H1 (cell line): ENCODE measurements around the gene MPLKIP. TPM values are rescaled to one million over a fixed set of nuclear protein-coding genes. Genes with fewer than 3 reads are reported as not detected.
A peak's percentile ranks its signal among the peaks of the same experiment; 100 is the strongest.

ENCODE experiments used
- CTCF ChIA-PET: fragments of 300-600 bp; sonication (Branson Sonifier 250); formaldehyde crosslinking; loops from one replicate; lab custom pipeline; 2021; ENCODE audit not compliant: partially characterized antibody; lab: Charles Lee
- POLR2A ChIA-PET: fragments of 300-600 bp; sonication (Branson Sonifier 250); formaldehyde crosslinking; loops from one replicate; lab custom pipeline; 2021; ENCODE audit warnings: inconsistent platforms; ENCODE audit not compliant: partially characterized antibody; lab: Charles Lee
- DNase-seq, 2 experiments: peaks; one replicate each; pipeline versions ENCODE4 v3.0.0 to v3.0.0-alpha.2; 2010 to 2022; ENCODE audit warnings: low spot score in 2 of 2, low read depth in 1 of 2, mixed read lengths in 1 of 2
- FAIRE-seq: peaks from 2 replicates; lab custom pipeline; 2011; peaks lifted over from hg19 to GRCh38; lab: Jason Lieb, UNC
- H2AFZ ChIP-seq: 2 replicates; pipeline ENCODE4 v1.8.1; 2012; ENCODE audit warnings: low read length, inconsistent platforms
- H2AK5ac ChIP-seq: 2 replicates; pipeline ENCODE4 v1.6.1; 2013; ENCODE audit warnings: low read depth, low read length
- H2BK120ac ChIP-seq: replicated peaks from 2 replicates; pipeline ENCODE3; 2013; ENCODE audit warnings: low read depth, low read length, inconsistent platforms
- H2BK12ac ChIP-seq: 2 replicates; pipeline ENCODE4 v1.6.1; 2013; ENCODE audit warnings: low read depth, low read length
- H2BK15ac ChIP-seq: 2 replicates; pipeline ENCODE4 v1.6.1; 2013; ENCODE audit warnings: low read length
- H2BK20ac ChIP-seq: 2 replicates; pipeline ENCODE4 v1.6.1; 2013; ENCODE audit warnings: low read length
- H2BK5ac ChIP-seq: 2 replicates; pipeline ENCODE4 v1.6.1; 2013; ENCODE audit warnings: low read depth, low read length
- H3K14ac ChIP-seq: 2 replicates; pipeline ENCODE4 v1.6.1; 2013; ENCODE audit warnings: inconsistent platforms; ENCODE audit not compliant: insufficient read length
- H3K18ac ChIP-seq: 2 replicates; pipeline ENCODE4 v1.6.1; 2013; ENCODE audit warnings: low read length; ENCODE audit errors: extremely low read depth
- H3K23ac ChIP-seq: 2 replicates; pipeline ENCODE4 v1.6.1; 2013; ENCODE audit warnings: inconsistent platforms; ENCODE audit not compliant: insufficient read length
- H3K23me2 ChIP-seq: 2 replicates; pipeline ENCODE4 v1.6.1; 2013; ENCODE audit warnings: low read depth, low read length
- H3K27ac ChIP-seq: 2 replicates; pipeline ENCODE4 v1.6.1; 2011; ENCODE audit warnings: low read depth, low read length, inconsistent platforms
- H3K27me3 ChIP-seq, 4 experiments: replicated peaks in 1 of 4; 1 replicate in 1 of 4; 2 replicates in 3 of 4; pipeline versions ENCODE4 v1.6.1 to v1.8.1; 2011 to 2013; ENCODE audit warnings: low read length in 3 of 4, mild to moderate bottlenecking in 3 of 4, inconsistent platforms in 2 of 4, mixed read lengths in 2 of 4, moderate library complexity in 1 of 4; ENCODE audit not compliant: control insufficient read depth in 3 of 4, insufficient read depth in 3 of 4; ENCODE audit errors: extremely low read depth in 1 of 4
- H3K36me3 ChIP-seq, 4 experiments: 2 replicates each; pipeline versions ENCODE4 v1.6.1 to v1.8.1; 2011 to 2013; ENCODE audit warnings: mild to moderate bottlenecking in 4 of 4, low read length in 3 of 4, moderate library complexity in 2 of 4, control low read depth in 1 of 4, inconsistent platforms in 1 of 4; ENCODE audit not compliant: insufficient read depth in 4 of 4, control insufficient read depth in 2 of 4
- H3K4ac ChIP-seq: replicated peaks from 2 replicates; pipeline ENCODE3; 2013; ENCODE audit warnings: low read length, low read depth, mixed read lengths, inconsistent platforms; ENCODE audit not compliant: insufficient read length
- H3K4me1 ChIP-seq, 4 experiments: replicated peaks in 1 of 4; 1 replicate in 1 of 4; 2 replicates in 3 of 4; pipeline versions ENCODE4 v1.6.1 to v1.8.1; 2011 to 2013; ENCODE audit warnings: low read length in 3 of 4, inconsistent platforms in 2 of 4, mixed read lengths in 1 of 4; ENCODE audit not compliant: insufficient read depth in 4 of 4, control insufficient read depth in 3 of 4
- H3K4me2 ChIP-seq, 2 experiments: 2 replicates each; pipeline versions ENCODE4 v1.6.1 to v1.8.1; 2011 to 2013; ENCODE audit warnings: low read depth in 2 of 2, low read length in 2 of 2, control low read depth in 1 of 2, inconsistent platforms in 1 of 2, mild to moderate bottlenecking in 1 of 2; ENCODE audit not compliant: insufficient read depth in 1 of 2
- H3K4me3 ChIP-seq, 4 experiments: fragments of 200-600, 300-600 bp in 1 of 4; sonication (generic), shearing (Covaris generic), sonication (Bioruptor Twin) in 1 of 4; 2 replicates each; pipeline versions ENCODE4 v1.5.1 to v1.8.1; 2011 to 2016; ENCODE audit warnings: low read length in 4 of 4, low read depth in 3 of 4, control low read depth in 2 of 4, inconsistent platforms in 2 of 4, mild to moderate bottlenecking in 2 of 4, mixed read lengths in 1 of 4, moderate library complexity in 1 of 4; ENCODE audit not compliant: insufficient read depth in 2 of 4; ENCODE audit errors: extremely low read depth in 1 of 4
- H3K56ac ChIP-seq: replicated peaks from 2 replicates; pipeline ENCODE3; 2013; ENCODE audit warnings: low read depth, mild to moderate bottlenecking, mixed read lengths, low read length, inconsistent platforms; ENCODE audit not compliant: insufficient read length
- H3K79me1 ChIP-seq: 2 replicates; pipeline ENCODE4 v1.6.1; 2013; ENCODE audit warnings: low read depth, low read length, control low read depth
- H3K79me2 ChIP-seq, 2 experiments: 2 replicates each; pipeline versions ENCODE4 v1.6.1 to v1.8.1; 2012 to 2013; ENCODE audit warnings: low read length in 2 of 2, mild to moderate bottlenecking in 2 of 2, inconsistent platforms in 1 of 2; ENCODE audit not compliant: insufficient read depth in 2 of 2, control insufficient read depth in 1 of 2
- H3K9ac ChIP-seq, 4 experiments: replicated peaks in 1 of 4; 1 replicate in 1 of 4; 2 replicates in 3 of 4; pipeline versions ENCODE4 v1.6.1 to v1.8.1; 2011 to 2013; ENCODE audit warnings: low read depth in 3 of 4, low read length in 3 of 4, control low read depth in 2 of 4, mild to moderate bottlenecking in 2 of 4, moderate library complexity in 2 of 4, inconsistent platforms in 1 of 4; ENCODE audit errors: extremely low read depth in 1 of 4
- H3K9me3 ChIP-seq, 2 experiments: 2 replicates each; pipeline versions ENCODE4 v1.6.1 to v1.8.1; 2012 to 2013; ENCODE audit warnings: mild to moderate bottlenecking in 2 of 2, moderate library complexity in 2 of 2, control low read depth in 1 of 2, inconsistent platforms in 1 of 2, low read depth in 1 of 2, low read length in 1 of 2, mixed read lengths in 1 of 2; ENCODE audit not compliant: insufficient read depth in 2 of 2
- H4K20me1 ChIP-seq, 2 experiments: replicated peaks in 1 of 2; 2 replicates each; pipeline versions ENCODE3 to v1.8.1; 2011 to 2013; ENCODE audit warnings: inconsistent platforms in 2 of 2, low read length in 2 of 2, mild to moderate bottlenecking in 1 of 2; ENCODE audit not compliant: insufficient read depth in 2 of 2, control insufficient read depth in 1 of 2
- H4K5ac ChIP-seq: 2 replicates; pipeline ENCODE4 v1.6.1; 2013; ENCODE audit warnings: low read length, low read depth, mixed read lengths, inconsistent platforms; ENCODE audit not compliant: insufficient read length
- H4K8ac ChIP-seq: 2 replicates; pipeline ENCODE4 v1.8.0; 2013; ENCODE audit warnings: mild to moderate bottlenecking, moderate library complexity, low read length, inconsistent platforms; ENCODE audit not compliant: insufficient read depth; ENCODE audit errors: extremely low read depth
- H4K91ac ChIP-seq: replicated peaks from 2 replicates; pipeline ENCODE3; 2013; ENCODE audit warnings: low read length, mixed read lengths, inconsistent platforms; ENCODE audit not compliant: insufficient read length
- CREB1 ChIP-seq: IDR thresholded peaks from 2 replicates; pipeline ENCODE4 v1.6.1; 2012; ENCODE audit warnings: inconsistent platforms
- CTBP2 ChIP-seq: IDR thresholded peaks from 2 replicates; pipeline ENCODE4 v1.7.0; 2011; ENCODE audit warnings: borderline replicate concordance, mild to moderate bottlenecking, moderate library complexity, mixed read lengths, low read length; ENCODE audit not compliant: insufficient read depth, insufficient read length
- CTCF ChIP-seq, 3 experiments: IDR thresholded peaks; 1 replicate in 2 of 3; 2 replicates in 1 of 3; pipeline versions ENCODE4 v1.5.1 to v1.6.1; 2011; ENCODE audit warnings: low read length in 3 of 3, mild to moderate bottlenecking in 3 of 3, inconsistent platforms in 2 of 3, low read depth in 1 of 3, moderate library complexity in 1 of 3; ENCODE audit not compliant: insufficient read depth in 1 of 3; ENCODE audit errors: control extremely low read depth in 1 of 3
- GTF2F1 ChIP-seq: IDR thresholded peaks from 2 replicates; pipeline ENCODE4 v1.6.1; 2012; ENCODE audit warnings: low read depth, low read length, improper control_type of control experiment, borderline replicate concordance
- SIRT6 ChIP-seq: IDR thresholded peaks from one replicate; pipeline ENCODE4 v1.7.1; 2012; ENCODE audit warnings: low read length, inconsistent platforms
- SP1 ChIP-seq: IDR thresholded peaks from 2 replicates; pipeline ENCODE4 v1.6.1; 2011; ENCODE audit warnings: low read depth, low read length
- USF2 ChIP-seq: IDR thresholded peaks from 2 replicates; pipeline ENCODE4 v1.6.1; 2011; ENCODE audit warnings: low read length, improper control_type of control experiment
- ZNF274 ChIP-seq: IDR thresholded peaks from 2 replicates; pipeline ENCODE4 v1.7.0; 2012; ENCODE audit warnings: low read length, borderline replicate concordance; ENCODE audit errors: extremely low read depth
- WGBS, 2 experiments: shearing (Covaris generic) in 1 of 2; methylation state at CpG; one replicate each; pipeline versions ENCODE4 v1.1.6 to v1.1.7; 2013 to 2015; ENCODE audit warnings: low lambda C conversion rate in 2 of 2, mixed read lengths in 2 of 2, inconsistent platforms in 1 of 2, low coverage in 1 of 2, missing lambda C conversion rate in 1 of 2; ENCODE audit not compliant: insufficient replicate concordance in 2 of 2, insufficient coverage in 1 of 2, insufficient read length in 1 of 2; ENCODE audit errors: extremely low coverage in 1 of 2, missing lambda C conversion rate in 1 of 2; 5-methylcytosine and 5-hydroxymethylcytosine counted together
- polyA plus RNA-seq, 7 experiments: library from polyadenylated mRNA; depleted of rRNA in 3 of 7; stranded (reverse) in 5 of 7; unstranded in 2 of 7; fragments of >200 nt in 5 of 7; fragments of 200-250 nt in 2 of 7; gene quantifications; 1 replicate in 5 of 7; 2 replicates in 1 of 7; 4 replicates in 1 of 7; pipeline versions ENCODE4 v1.2.1 to v1.2.3, GENCODE V29; 2011 to 2013; ENCODE audit warnings: missing spikeins in 2 of 7, mixed read lengths in 2 of 7
- total RNA-seq: library from RNA; stranded (reverse); fragmentation: NEBNext Ultra II Directional; extraction: Animal tissue kit (Norgen Biotek cat#: 25700); gene quantifications from 2 replicates; pipeline ENCODE4 v1.2.1, GENCODE V29; 2021

The MPLKIP gene
- total and polyA plus RNA-seq, 2 of the 8 experiments (the other 6 are each of a cell fraction or from before 2014, with no cell fraction given) = 57.2 to 73.4 TPM

GRCh38 chr7:40147371-40148246, 13.2 kb upstream of the MPLKIP start:
- 81% methylated on average over 14 of the region's 19 CpGs; no CpG with 5 or more reads in 1 of the 2 experiments for WGBS, 2 experiments
- peak in 1 of 2 experiments; percentile 64 for DNase-seq
- TF ChIP-seq CTBP2 (no peak), CREB1 (no peak), GTF2F1 (no peak), SIRT6 (no peak), ZNF274 (no peak), SP1 (no peak), CTCF (IDR thresholded peaks at IDR 0.05; ENCODE audit: control extremely low read depth in 1 of 3, insufficient read depth in 1 of 3, low read depth in 1 of 3, low read length in 3 of 3) (peak; percentile 24 to 27 (median 26); a peak in 3 of 4 replicates), USF2 (no peak)

More at GRCh38 chr7:40147371-40148246, 13.2 kb upstream of the MPLKIP start:
- Histone ChIP-seq H3K4me3 (no peak overlapping the region), H3K4me1 (no peaks in the 10 kb centered on the region), H3K9me3 (peaks cover 6 to 13% of the 10 kb centered on the region in 2 experiments; a peak in 3 of 4 replicates), H2BK5ac (no peak overlapping the region), H3K4ac (no peak overlapping the region), H4K5ac (no peak overlapping the region), H2BK120ac (no peak overlapping the region), H3K79me1 (no peaks in the 10 kb centered on the region), H3K23me2 (no peaks in the 10 kb centered on the region), H3K23ac (no peak overlapping the region), H3K9ac (no peak overlapping the region), H2BK12ac (no peak overlapping the region), H3K56ac (no peak overlapping the region), H3K27me3 (no peaks in the 10 kb centered on the region), H3K18ac (no peak overlapping the region), H2BK20ac (no peak overlapping the region), H3K36me3 (peaks cover 0 to 3% (median 0%) of the 10 kb centered on the region in 4 experiments; a peak in 1 of 8 replicates), H4K91ac (no peak overlapping the region), H4K8ac (no peak overlapping the region), H2AFZ (no peak overlapping the region), H4K20me1 (no peaks in the 10 kb centered on the region), H2BK15ac (no peak overlapping the region), H2AK5ac (no peak overlapping the region), H3K4me2 (no peak overlapping the region; a peak in 1 of 4 replicates), H3K79me2 (no peaks in the 10 kb centered on the region), H3K27ac (no peak overlapping the region), H3K14ac (no peak overlapping the region)
- no peak for FAIRE-seq
- ChIA-PET POLR2A (no interaction called here), CTCF (interaction anchor here (0.9 kb wide), 1 partner anchor 16 kb away, joined by 3 read pairs; no protein-coding TSS in a partner anchor)
